ENCODE measurements around the gene NPAS3. TPM values are rescaled to one million over a fixed set of nuclear protein-coding genes. Genes with fewer than 3 reads are reported as not detected.

Gene NPAS3
- total RNA-seq, 4 donors from 2014 or later: 0.51 to 15.2 (median 6.6) TPM

DNA sequence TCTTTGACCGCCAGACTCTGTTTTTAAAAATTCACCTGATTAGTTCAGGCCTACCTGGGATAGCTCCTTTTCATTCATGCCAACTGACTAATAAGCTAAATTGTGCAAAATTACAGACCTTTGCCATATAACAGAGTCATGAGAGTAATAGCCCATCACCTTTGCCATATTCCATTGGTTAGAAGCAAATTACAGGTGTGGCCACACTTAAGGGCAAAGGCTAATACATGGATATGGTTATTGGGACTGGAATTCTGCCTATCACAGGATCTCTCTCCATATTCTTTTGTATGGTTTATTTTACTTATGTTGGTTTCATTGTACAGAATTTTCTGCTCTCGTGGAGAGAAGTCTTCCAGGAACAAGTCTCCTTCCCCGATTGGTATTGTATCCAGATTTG, 897.0 kb downstream of the NPAS3 start:
- intact Hi-C loops (cut with DNase I; ENCODE audit: low total_unique reads): loop anchor here (5.0 kb wide), 1 partner anchor 267 kb away; no protein-coding TSS in a partner anchor
- H3K36me3 ChIP-seq: no peaks in the 10 kb centered on the region
- H3K27ac ChIP-seq: no peak overlapping the region
- no peak for DNase-seq
- H3K9me3 ChIP-seq: no peaks in the 10 kb centered on the region
- no peak overlapping the region for H3K4me3 ChIP-seq
- H3K27me3 ChIP-seq: no peaks in the 10 kb centered on the region
- H3K4me1 ChIP-seq: no peaks in the 10 kb centered on the region
- no peak for TF ChIP-seq POLR2A (IDR thresholded peaks at IDR 0.05)
- TF ChIP-seq, protein P1, sequence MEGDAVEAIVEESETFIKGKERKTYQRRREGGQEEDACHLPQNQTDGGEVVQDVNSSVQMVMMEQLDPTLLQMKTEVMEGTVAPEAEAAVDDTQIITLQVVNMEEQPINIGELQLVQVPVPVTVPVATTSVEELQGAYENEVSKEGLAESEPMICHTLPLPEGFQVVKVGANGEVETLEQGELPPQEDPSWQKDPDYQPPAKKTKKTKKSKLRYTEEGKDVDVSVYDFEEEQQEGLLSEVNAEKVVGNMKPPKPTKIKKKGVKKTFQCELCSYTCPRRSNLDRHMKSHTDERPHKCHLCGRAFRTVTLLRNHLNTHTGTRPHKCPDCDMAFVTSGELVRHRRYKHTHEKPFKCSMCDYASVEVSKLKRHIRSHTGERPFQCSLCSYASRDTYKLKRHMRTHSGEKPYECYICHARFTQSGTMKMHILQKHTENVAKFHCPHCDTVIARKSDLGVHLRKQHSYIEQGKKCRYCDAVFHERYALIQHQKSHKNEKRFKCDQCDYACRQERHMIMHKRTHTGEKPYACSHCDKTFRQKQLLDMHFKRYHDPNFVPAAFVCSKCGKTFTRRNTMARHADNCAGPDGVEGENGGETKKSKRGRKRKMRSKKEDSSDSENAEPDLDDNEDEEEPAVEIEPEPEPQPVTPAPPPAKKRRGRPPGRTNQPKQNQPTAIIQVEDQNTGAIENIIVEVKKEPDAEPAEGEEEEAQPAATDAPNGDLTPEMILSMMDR (IDR thresholded peaks at IDR 0.05): no peak

DNA sequence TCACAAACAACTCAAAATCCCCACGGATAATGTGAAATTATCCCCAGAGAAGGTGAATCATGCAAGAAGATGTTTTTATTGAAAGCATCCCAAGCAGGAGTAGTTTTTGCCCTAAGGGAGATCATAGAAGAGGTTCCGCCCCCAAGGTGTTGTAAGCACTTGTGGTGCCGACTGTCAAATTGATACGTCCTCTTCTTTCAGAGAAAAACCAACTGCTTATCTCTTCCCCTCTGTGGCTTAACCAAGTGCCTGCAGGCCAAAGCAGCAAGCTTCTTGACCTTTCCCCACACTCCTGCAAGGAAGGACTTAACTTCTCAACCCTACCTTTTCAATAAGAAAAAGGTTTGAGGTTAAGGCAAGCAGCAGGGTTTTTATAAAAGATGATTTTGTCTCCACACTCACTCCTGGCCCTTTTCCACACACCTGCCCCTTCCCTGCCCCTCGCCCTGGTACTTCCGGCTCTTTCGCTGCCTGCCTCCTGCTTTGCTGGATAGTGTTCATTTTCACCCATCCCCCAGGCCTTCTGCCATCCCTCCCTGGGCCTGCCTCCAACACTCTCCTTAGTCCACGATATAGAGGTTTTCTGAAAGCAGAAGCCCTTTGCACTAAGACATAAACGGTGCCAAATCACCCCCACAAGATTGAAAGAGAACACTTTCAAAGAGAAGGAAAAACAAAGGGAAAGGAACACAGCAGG, 897.7 kb downstream of the NPAS3 start:
- TF ChIP-seq, protein P1 (IDR thresholded peaks at IDR 0.05): no peak

DNA sequence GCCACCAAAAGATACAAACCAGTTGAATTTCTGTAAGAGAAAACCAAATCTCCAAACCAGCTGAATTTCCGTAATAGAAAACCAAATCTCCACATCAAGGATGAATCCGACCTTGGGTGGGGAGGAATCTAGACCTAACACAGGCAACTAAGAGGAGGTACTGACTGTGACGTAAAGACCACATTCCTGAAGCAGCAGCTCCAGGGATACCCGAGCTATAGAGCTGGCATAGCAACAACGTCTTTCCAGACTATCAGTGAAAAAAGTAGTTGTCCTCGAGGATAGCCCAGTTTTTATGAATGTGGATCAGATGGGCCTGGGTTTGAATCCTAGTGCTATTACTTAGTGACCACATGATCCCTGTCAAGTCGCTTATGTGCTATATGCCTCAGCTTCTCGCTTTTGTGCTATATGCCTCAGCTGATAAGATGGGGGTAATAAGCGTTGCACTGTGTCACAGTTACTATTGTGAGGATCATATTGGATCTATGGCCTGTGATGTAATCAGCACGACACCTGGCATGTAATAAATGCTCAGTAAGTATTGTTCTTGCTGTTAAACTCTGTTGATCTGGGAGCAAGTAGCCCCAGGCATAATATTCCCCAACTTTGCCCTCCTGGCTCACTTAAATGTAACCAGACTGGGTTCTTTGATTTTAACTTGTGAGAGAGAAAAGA, 898.4 kb downstream of the NPAS3 start:
- intact Hi-C loops (cut with DNase I; ENCODE audit: low total_unique reads): loop anchor here (5.0 kb wide), 1 partner anchor 265 kb away; no protein-coding TSS in a partner anchor
- Histone ChIP-seq H3K4me3 (no peak overlapping the region), H3K27me3 (no peaks in the 10 kb centered on the region), H3K9me3 (no peaks in the 10 kb centered on the region), H3K27ac (no peak overlapping the region), H3K36me3 (no peaks in the 10 kb centered on the region), H3K4me1 (no peaks in the 10 kb centered on the region)
- TF ChIP-seq, protein P1 (IDR thresholded peaks at IDR 0.05): no peak
- no peak for TF ChIP-seq POLR2A (IDR thresholded peaks at IDR 0.05)
- DNase-seq: no peak

More for the DNA sequence above, 897.7 kb downstream of the NPAS3 start:
- H3K27me3 ChIP-seq: no peaks in the 10 kb centered on the region
- no peak overlapping the region for H3K4me3 ChIP-seq
- no peak for DNase-seq
- H3K27ac ChIP-seq: no peak overlapping the region
- H3K4me1 ChIP-seq: no peaks in the 10 kb centered on the region
- H3K36me3 ChIP-seq: no peaks in the 10 kb centered on the region
- intact Hi-C loops (cut with DNase I; ENCODE audit: low total_unique reads): loop anchor here (5.0 kb wide), 1 partner anchor 266 kb away; no protein-coding TSS in a partner anchor
- H3K9me3 ChIP-seq: no peaks in the 10 kb centered on the region

DNA sequence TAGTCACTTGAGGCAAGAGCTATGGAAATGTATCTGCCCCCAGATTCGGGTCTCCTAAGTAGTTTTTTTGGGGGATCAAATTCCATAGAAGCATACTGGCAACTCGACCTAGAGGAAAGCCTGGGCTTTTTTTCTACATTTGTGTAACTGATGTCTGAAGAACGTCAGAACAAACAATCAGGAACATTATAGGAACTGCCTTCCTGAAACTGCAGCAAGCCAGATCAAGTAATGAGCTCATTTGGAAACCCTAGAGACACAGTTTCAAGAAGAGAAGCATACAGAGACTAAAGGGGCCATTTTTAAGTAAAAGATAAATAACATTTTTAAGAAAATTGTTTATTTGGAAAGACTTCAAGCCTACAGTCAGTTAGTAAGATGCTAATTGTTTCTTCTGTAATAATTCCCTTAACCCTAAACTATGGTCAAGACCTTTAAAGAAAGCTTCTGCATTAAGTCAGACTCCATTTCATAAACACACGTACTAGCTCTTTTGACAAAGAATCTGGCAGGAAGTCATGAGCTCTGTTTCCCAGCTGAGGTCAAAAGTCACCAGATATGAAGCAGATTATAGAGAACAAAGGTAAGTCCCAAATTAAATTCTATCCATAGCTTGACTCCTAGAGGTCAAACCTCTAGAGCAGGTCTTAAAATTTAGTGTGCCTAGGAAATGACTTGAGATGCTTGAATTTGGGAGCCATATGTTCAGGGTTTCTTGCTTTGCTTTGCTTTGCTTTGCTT, 899.4 kb downstream of the NPAS3 start:
- H3K4me1 ChIP-seq: no peaks in the 10 kb centered on the region
- H3K27ac ChIP-seq: no peak overlapping the region
- TF ChIP-seq, protein P1 (IDR thresholded peaks at IDR 0.05): no peak
- no peak for TF ChIP-seq POLR2A (IDR thresholded peaks at IDR 0.05)
- intact Hi-C loops (cut with DNase I; ENCODE audit: low total_unique reads): loop anchor here (5.0 kb wide), 1 partner anchor 264 kb away; no protein-coding TSS in a partner anchor
- H3K4me3 ChIP-seq: no peak overlapping the region
- no peaks in the 10 kb centered on the region for H3K9me3 ChIP-seq
- DNase-seq: no peak
- H3K36me3 ChIP-seq: no peaks in the 10 kb centered on the region
- H3K27me3 ChIP-seq: no peaks in the 10 kb centered on the region

Data from uterus (tissue), 4 donors.